HepG2 (cell line): ENCODE data around the gene SHF. TPM values are rescaled to one million over a fixed set of nuclear protein-coding genes. Genes with fewer than 3 reads are reported as not detected.

Experiments
- ATAC-seq: fragments of 200-7000 bp; cut with Tn5 transposase; 3 replicates; pipeline ENCODE4 v1.9.1; 2020; ENCODE audit warnings: mild to moderate bottlenecking, moderate library complexity
- BruUV-seq: library from RNA; stranded (reverse); fragments of 400-500 nt; replicated peaks from 2 replicates; lab custom pipeline; 2021; lab: Mats Ljungman, UMichigan
- CTCF ChIA-PET: fragments of 300-600 bp; formaldehyde crosslinking; extraction: SDS; loops from one replicate; lab custom pipeline; 2021; ENCODE audit warnings: low total read pairs, inconsistent platforms, low intra/inter-chr PET ratio; lab: Yijun Ruan, JAX
- POLR2A ChIA-PET: fragments of 350-600 bp; sonication (Branson Sonifier 250); formaldehyde crosslinking; loops from one replicate; lab custom pipeline; 2020; ENCODE audit warnings: antibody characterized with exemption, inconsistent platforms; lab: Yijun Ruan, JAX
- DNase-seq: peaks from one replicate; pipeline ENCODE4 v3.0.0-alpha.2; 2015; ENCODE audit warnings: low spot score
- FAIRE-seq: peaks from 3 replicates; lab custom pipeline; 2011; peaks lifted over from hg19 to GRCh38; lab: Jason Lieb, UNC
- H2AFZ ChIP-seq: one replicate; pipeline ENCODE4 v1.6.1; 2011; ENCODE audit warnings: low read length, inconsistent platforms
- H3K27ac ChIP-seq: fragments of 300-600 bp; 3 replicates; pipeline ENCODE4 v1.8.0; 2011; ENCODE audit warnings: mixed run types, mild to moderate bottlenecking, mixed read lengths, low read length, inconsistent platforms; ENCODE audit not compliant: insufficient read depth; ENCODE audit errors: extremely low read length
- H3K27me3 ChIP-seq, 2 experiments: fragments of 200-600 bp in 1 of 2; 2 replicates in 1 of 2; 3 replicates in 1 of 2; pipeline versions ENCODE4 v1.6.0 to v1.8.0; 2011; ENCODE audit warnings: low read length in 2 of 2, mild to moderate bottlenecking in 2 of 2, moderate library complexity in 2 of 2, inconsistent platforms in 1 of 2; ENCODE audit not compliant: insufficient read depth in 2 of 2, control insufficient read depth in 1 of 2
- H3K36me3 ChIP-seq, 2 experiments: fragments of 200-600 bp in 1 of 2; replicated peaks in 1 of 2; 2 replicates in 1 of 2; 3 replicates in 1 of 2; pipeline versions ENCODE4 v1.5.1 to v1.8.0; 2011; ENCODE audit warnings: low read length in 2 of 2, inconsistent platforms in 1 of 2; ENCODE audit not compliant: insufficient read depth in 2 of 2, control insufficient read depth in 1 of 2
- H3K4me1 ChIP-seq: 2 replicates; pipeline ENCODE4 v1.5.1; 2012; ENCODE audit warnings: low read length, inconsistent platforms; ENCODE audit not compliant: insufficient read depth
- H3K4me2 ChIP-seq: 2 replicates; pipeline ENCODE4 v1.6.0; 2011; ENCODE audit warnings: low read depth, low read length, inconsistent platforms
- H3K4me3 ChIP-seq, 3 experiments: fragments of 200-600 bp in 1 of 3; sonication (generic), shearing (Covaris generic) in 1 of 3; replicated peaks in 1 of 3; 2 replicates each; pipeline ENCODE4 v1.5.1; 2011 to 2016; ENCODE audit warnings: low read length in 3 of 3, inconsistent platforms in 2 of 3, low read depth in 2 of 3, mild to moderate bottlenecking in 2 of 3, control low read depth in 1 of 3, mixed read lengths in 1 of 3; ENCODE audit not compliant: insufficient read depth in 1 of 3
- H3K79me2 ChIP-seq: one replicate; pipeline ENCODE4 v1.6.1; 2011; ENCODE audit warnings: low read length, inconsistent platforms; ENCODE audit not compliant: insufficient read depth
- H3K9ac ChIP-seq: 2 replicates; pipeline ENCODE4 v1.6.0; 2011; ENCODE audit warnings: mild to moderate bottlenecking, low read depth, low read length, inconsistent platforms; ENCODE audit not compliant: insufficient read depth
- H3K9me3 ChIP-seq: 2 replicates; pipeline ENCODE4 v1.5.1; 2012; ENCODE audit warnings: mild to moderate bottlenecking, low read length
- H4K20me1 ChIP-seq: 2 replicates; pipeline ENCODE4 v1.6.0; 2011; ENCODE audit warnings: inconsistent platforms, mild to moderate bottlenecking, low read length, moderate library complexity; ENCODE audit not compliant: insufficient read depth
- CBX2 ChIP-seq, 2 experiments: fragments of 200-600 bp in 1 of 2; sonication (generic); formaldehyde crosslinking in 1 of 2; IDR thresholded peaks; 2 replicates each; pipeline versions ENCODE4 v1.7.0 to v1.8.1; 2018 to 2022; ENCODE audit warnings: low read depth in 2 of 2, low read length in 1 of 2, mild to moderate bottlenecking in 1 of 2, missing genetic modification reagents in 1 of 2
- HES4 ChIP-seq: sonication (generic); formaldehyde crosslinking; IDR thresholded peaks from 2 replicates; pipeline ENCODE4 v1.9.0; 2021; ENCODE audit warnings: mild to moderate bottlenecking, missing genetic modification reagents, borderline replicate concordance
- KDM6A ChIP-seq: IDR thresholded peaks from 2 replicates; pipeline ENCODE4 v1.6.1; 2016; ENCODE audit warnings: low read depth
- NFIC ChIP-seq: IDR thresholded peaks from 2 replicates; pipeline ENCODE4 v1.6.1; 2012; ENCODE audit warnings: mild to moderate bottlenecking, low read length, inconsistent platforms
- PBX2 ChIP-seq: IDR thresholded peaks from 2 replicates; pipeline ENCODE4 v1.6.1; 2016; ENCODE audit warnings: control low read depth
- PCBP2 ChIP-seq: fragments of 200-400 bp; formaldehyde crosslinking; optimal IDR thresholded peaks from 2 replicates; pipeline ENCODE3; 2018; ENCODE audit warnings: low read length, low read depth; ENCODE audit not compliant: poor library complexity, severe bottlenecking
- PHF20 ChIP-seq: sonication (generic); formaldehyde crosslinking; IDR thresholded peaks from 2 replicates; pipeline ENCODE4 v1.5.0; 2020; ENCODE audit warnings: mild to moderate bottlenecking, missing genetic modification reagents
- SMAD1 ChIP-seq: sonication (generic); formaldehyde crosslinking; IDR thresholded peaks from 2 replicates; pipeline ENCODE4 v1.4.0; 2020; ENCODE audit warnings: missing genetic modification reagents, low read depth, mild to moderate bottlenecking, borderline replicate concordance
- THYN1 ChIP-seq: sonication (generic); formaldehyde crosslinking; IDR thresholded peaks from 2 replicates; pipeline ENCODE4 v1.8.1; 2023; ENCODE audit warnings: low read depth, mild to moderate bottlenecking, moderate library complexity, missing genetic modification reagents, borderline replicate concordance
- ZNF484 ChIP-seq: sonication (generic); formaldehyde crosslinking; IDR thresholded peaks from 2 replicates; pipeline ENCODE4 v1.5.1; 2020; ENCODE audit warnings: mild to moderate bottlenecking, low read depth, missing genetic modification reagents, borderline replicate concordance
- ZNF503 ChIP-seq: sonication (generic); formaldehyde crosslinking; IDR thresholded peaks from 2 replicates; pipeline ENCODE4 v1.4.0; 2020; ENCODE audit warnings: missing genetic modification reagents
- WGBS: methylation state at CpG from one replicate; pipeline ENCODE4 v1.1.6; 2017; ENCODE audit warnings: low lambda C conversion rate; 5-methylcytosine and 5-hydroxymethylcytosine counted together
- in situ Hi-C: cut with HindIII; loops from 2 replicates; pipeline ENCODE4 v1.10.0; 2017; ENCODE audit warnings: low pct_unique_long_range_greater_than_20kb; ENCODE audit not compliant: extremely low pct_ligation_motif_present
- intact Hi-C: fragments of 100-400 bp; cut with micrococcal nuclease; formaldehyde crosslinking; loops from one replicate; pipeline ENCODE4 v1.10.0; 2022; ENCODE audit not compliant: unreplicated experiment
- polyA plus RNA-seq, 8 experiments: library from polyadenylated mRNA; depleted of rRNA in 3 of 8; stranded (reverse) in 7 of 8; unstranded in 1 of 8; fragments of >200 nt; fragmentation: Illumina TruSeq in 4 of 8; extraction: Trizol in 4 of 8; gene quantifications; 2 replicates each; pipeline versions ENCODE4 v1.2.1 to v1.2.3, GENCODE V29; 2011 to 2016; ENCODE audit warnings: low read depth in 4 of 8, missing spikeins in 1 of 8, mixed read lengths in 1 of 8; ENCODE audit not compliant: insufficient read depth in 1 of 8
- total RNA-seq, 5 experiments: library from RNA; depleted of rRNA; stranded (reverse); fragments of >200 nt; fragmentation: Illumina TruSeq; extraction: Trizol; gene quantifications; 2 replicates each; pipeline ENCODE4 v1.2.3, GENCODE V29; 2016; ENCODE audit warnings: low read depth in 1 of 5

SHF gene
- total and polyA plus RNA-seq, 2 of the 13 experiments (the other 11 are each of a cell fraction or from before 2014, with no cell fraction given), result 20.9 to 25.5 TPM

GRCh38 chr15:45212493-45212892 lies 24.7 kb upstream of the SHF start:
- Histone ChIP-seq H3K4me3 (no peak overlapping the region), H3K36me3 (no peaks in the 10 kb centered on the region), H3K4me2 (no peak overlapping the region), H3K79me2 (no peaks in the 10 kb centered on the region), H3K9ac (no peak overlapping the region), H3K4me1 (no peaks in the 10 kb centered on the region), H3K9me3 (no peaks in the 10 kb centered on the region), H3K27ac (no peak overlapping the region), H2AFZ (no peak overlapping the region), H4K20me1 (no peaks in the 10 kb centered on the region), H3K27me3 (no peaks in the 10 kb centered on the region)
- WGBS, result 5% methylated on average over 1 of the region's 1 CpG
- in situ Hi-C loops (no loop called here), intact Hi-C loops (no loop called here)
- ChIA-PET CTCF (no interaction called here), POLR2A (no interaction called here)
- ATAC-seq (no peak), DNase-seq (no peak), FAIRE-seq (no peak)
- TF ChIP-seq SMAD1 (no peak), ZNF484 (no peak), THYN1 (CRISPR knock-in tag) (no peak), HES4 (CRISPR knock-in tag) (no peak), CBX2 (IDR thresholded peaks at IDR 0.05; ENCODE audit: low read depth, low read length) (no peak), CBX2 (CRISPR knock-in tag; IDR thresholded peaks at IDR 0.05; ENCODE audit: low read depth) (no peak), PBX2 (CRISPR knock-in tag) (no peak), ZNF503 (CRISPR knock-in tag) (no peak), PHF20 (CRISPR knock-in tag) (no peak), KDM6A (CRISPR knock-in tag) (no peak), NFIC (no peak), PCBP2 (no peak)
- BruUV-seq, result no TSS peak
